H1 (cell line): ENCODE results near the gene DDX4. TPM values are rescaled to one million over a fixed set of nuclear protein-coding genes. Genes with fewer than 3 reads are reported as not detected.

ENCODE experiments used
- CTCF ChIA-PET: fragments of 300-600 bp; sonication (Branson Sonifier 250); formaldehyde crosslinking; loops from one replicate; lab custom pipeline; 2021; ENCODE audit not compliant: partially characterized antibody; lab: Charles Lee
- POLR2A ChIA-PET: fragments of 300-600 bp; sonication (Branson Sonifier 250); formaldehyde crosslinking; loops from one replicate; lab custom pipeline; 2021; ENCODE audit warnings: inconsistent platforms; ENCODE audit not compliant: partially characterized antibody; lab: Charles Lee
- DNase-seq, 2 experiments: peaks; one replicate each; pipeline versions ENCODE4 v3.0.0 to v3.0.0-alpha.2; 2010 to 2022; ENCODE audit warnings: low spot score in 2 of 2, low read depth in 1 of 2, mixed read lengths in 1 of 2
- FAIRE-seq: peaks from 2 replicates; lab custom pipeline; 2011; peaks lifted over from hg19 to GRCh38; lab: Jason Lieb, UNC
- H2AFZ ChIP-seq: 2 replicates; pipeline ENCODE4 v1.8.1; 2012; ENCODE audit warnings: low read length, inconsistent platforms
- H2AK5ac ChIP-seq: 2 replicates; pipeline ENCODE4 v1.6.1; 2013; ENCODE audit warnings: low read depth, low read length
- H2BK120ac ChIP-seq: replicated peaks from 2 replicates; pipeline ENCODE3; 2013; ENCODE audit warnings: low read depth, low read length, inconsistent platforms
- H2BK12ac ChIP-seq: 2 replicates; pipeline ENCODE4 v1.6.1; 2013; ENCODE audit warnings: low read depth, low read length
- H2BK15ac ChIP-seq: 2 replicates; pipeline ENCODE4 v1.6.1; 2013; ENCODE audit warnings: low read length
- H2BK20ac ChIP-seq: 2 replicates; pipeline ENCODE4 v1.6.1; 2013; ENCODE audit warnings: low read length
- H2BK5ac ChIP-seq: 2 replicates; pipeline ENCODE4 v1.6.1; 2013; ENCODE audit warnings: low read depth, low read length
- H3K14ac ChIP-seq: 2 replicates; pipeline ENCODE4 v1.6.1; 2013; ENCODE audit warnings: inconsistent platforms; ENCODE audit not compliant: insufficient read length
- H3K18ac ChIP-seq: 2 replicates; pipeline ENCODE4 v1.6.1; 2013; ENCODE audit warnings: low read length; ENCODE audit errors: extremely low read depth
- H3K23ac ChIP-seq: 2 replicates; pipeline ENCODE4 v1.6.1; 2013; ENCODE audit warnings: inconsistent platforms; ENCODE audit not compliant: insufficient read length
- H3K23me2 ChIP-seq: 2 replicates; pipeline ENCODE4 v1.6.1; 2013; ENCODE audit warnings: low read depth, low read length
- H3K27ac ChIP-seq: 2 replicates; pipeline ENCODE4 v1.6.1; 2011; ENCODE audit warnings: low read depth, low read length, inconsistent platforms
- H3K27me3 ChIP-seq, 4 experiments: replicated peaks in 1 of 4; 1 replicate in 1 of 4; 2 replicates in 3 of 4; pipeline versions ENCODE4 v1.6.1 to v1.8.1; 2011 to 2013; ENCODE audit warnings: low read length in 3 of 4, mild to moderate bottlenecking in 3 of 4, inconsistent platforms in 2 of 4, mixed read lengths in 2 of 4, moderate library complexity in 1 of 4; ENCODE audit not compliant: control insufficient read depth in 3 of 4, insufficient read depth in 3 of 4; ENCODE audit errors: extremely low read depth in 1 of 4
- H3K36me3 ChIP-seq, 4 experiments: 2 replicates each; pipeline versions ENCODE4 v1.6.1 to v1.8.1; 2011 to 2013; ENCODE audit warnings: mild to moderate bottlenecking in 4 of 4, low read length in 3 of 4, moderate library complexity in 2 of 4, control low read depth in 1 of 4, inconsistent platforms in 1 of 4; ENCODE audit not compliant: insufficient read depth in 4 of 4, control insufficient read depth in 2 of 4
- H3K4ac ChIP-seq: replicated peaks from 2 replicates; pipeline ENCODE3; 2013; ENCODE audit warnings: low read length, low read depth, mixed read lengths, inconsistent platforms; ENCODE audit not compliant: insufficient read length
- H3K4me1 ChIP-seq, 4 experiments: replicated peaks in 1 of 4; 1 replicate in 1 of 4; 2 replicates in 3 of 4; pipeline versions ENCODE4 v1.6.1 to v1.8.1; 2011 to 2013; ENCODE audit warnings: low read length in 3 of 4, inconsistent platforms in 2 of 4, mixed read lengths in 1 of 4; ENCODE audit not compliant: insufficient read depth in 4 of 4, control insufficient read depth in 3 of 4
- H3K4me2 ChIP-seq, 2 experiments: 2 replicates each; pipeline versions ENCODE4 v1.6.1 to v1.8.1; 2011 to 2013; ENCODE audit warnings: low read depth in 2 of 2, low read length in 2 of 2, control low read depth in 1 of 2, inconsistent platforms in 1 of 2, mild to moderate bottlenecking in 1 of 2; ENCODE audit not compliant: insufficient read depth in 1 of 2
- H3K4me3 ChIP-seq, 4 experiments: fragments of 200-600, 300-600 bp in 1 of 4; sonication (generic), shearing (Covaris generic), sonication (Bioruptor Twin) in 1 of 4; 2 replicates each; pipeline versions ENCODE4 v1.5.1 to v1.8.1; 2011 to 2016; ENCODE audit warnings: low read length in 4 of 4, low read depth in 3 of 4, control low read depth in 2 of 4, inconsistent platforms in 2 of 4, mild to moderate bottlenecking in 2 of 4, mixed read lengths in 1 of 4, moderate library complexity in 1 of 4; ENCODE audit not compliant: insufficient read depth in 2 of 4; ENCODE audit errors: extremely low read depth in 1 of 4
- H3K56ac ChIP-seq: replicated peaks from 2 replicates; pipeline ENCODE3; 2013; ENCODE audit warnings: low read depth, mild to moderate bottlenecking, mixed read lengths, low read length, inconsistent platforms; ENCODE audit not compliant: insufficient read length
- H3K79me1 ChIP-seq: 2 replicates; pipeline ENCODE4 v1.6.1; 2013; ENCODE audit warnings: low read depth, low read length, control low read depth
- H3K79me2 ChIP-seq, 2 experiments: 2 replicates each; pipeline versions ENCODE4 v1.6.1 to v1.8.1; 2012 to 2013; ENCODE audit warnings: low read length in 2 of 2, mild to moderate bottlenecking in 2 of 2, inconsistent platforms in 1 of 2; ENCODE audit not compliant: insufficient read depth in 2 of 2, control insufficient read depth in 1 of 2
- H3K9ac ChIP-seq, 4 experiments: replicated peaks in 1 of 4; 1 replicate in 1 of 4; 2 replicates in 3 of 4; pipeline versions ENCODE4 v1.6.1 to v1.8.1; 2011 to 2013; ENCODE audit warnings: low read depth in 3 of 4, low read length in 3 of 4, control low read depth in 2 of 4, mild to moderate bottlenecking in 2 of 4, moderate library complexity in 2 of 4, inconsistent platforms in 1 of 4; ENCODE audit errors: extremely low read depth in 1 of 4
- H3K9me3 ChIP-seq, 2 experiments: 2 replicates each; pipeline versions ENCODE4 v1.6.1 to v1.8.1; 2012 to 2013; ENCODE audit warnings: mild to moderate bottlenecking in 2 of 2, moderate library complexity in 2 of 2, control low read depth in 1 of 2, inconsistent platforms in 1 of 2, low read depth in 1 of 2, low read length in 1 of 2, mixed read lengths in 1 of 2; ENCODE audit not compliant: insufficient read depth in 2 of 2
- H4K20me1 ChIP-seq, 2 experiments: replicated peaks in 1 of 2; 2 replicates each; pipeline versions ENCODE3 to v1.8.1; 2011 to 2013; ENCODE audit warnings: inconsistent platforms in 2 of 2, low read length in 2 of 2, mild to moderate bottlenecking in 1 of 2; ENCODE audit not compliant: insufficient read depth in 2 of 2, control insufficient read depth in 1 of 2
- H4K5ac ChIP-seq: 2 replicates; pipeline ENCODE4 v1.6.1; 2013; ENCODE audit warnings: low read length, low read depth, mixed read lengths, inconsistent platforms; ENCODE audit not compliant: insufficient read length
- H4K8ac ChIP-seq: 2 replicates; pipeline ENCODE4 v1.8.0; 2013; ENCODE audit warnings: mild to moderate bottlenecking, moderate library complexity, low read length, inconsistent platforms; ENCODE audit not compliant: insufficient read depth; ENCODE audit errors: extremely low read depth
- H4K91ac ChIP-seq: replicated peaks from 2 replicates; pipeline ENCODE3; 2013; ENCODE audit warnings: low read length, mixed read lengths, inconsistent platforms; ENCODE audit not compliant: insufficient read length
- ASH2L ChIP-seq: fragments of 200-600, 300-600 bp; sonication (generic); IDR thresholded peaks from one replicate; pipeline ENCODE4 v1.7.1; 2017; ENCODE audit warnings: low read length
- CBX5 ChIP-seq: fragments of 300-800, 300-1000 bp; sonication (generic); IDR thresholded peaks from 2 replicates; pipeline ENCODE4 v1.7.1; 2016; ENCODE audit warnings: antibody characterized with exemption, low read length, low read depth
- E2F6 ChIP-seq: IDR thresholded peaks from 2 replicates; pipeline ENCODE4 v1.6.1; 2012; ENCODE audit warnings: inconsistent platforms
- EGR1 ChIP-seq: IDR thresholded peaks from 2 replicates; pipeline ENCODE4 v1.6.1; 2011; ENCODE audit warnings: low read depth, low read length, borderline replicate concordance
- MAFK ChIP-seq: IDR thresholded peaks from 2 replicates; pipeline ENCODE4 v1.6.1; 2012; ENCODE audit warnings: low read depth, mild to moderate bottlenecking, improper control_type of control experiment, low read length
- PHF8 ChIP-seq: fragments of 200-600 bp; sonication (generic); conservative IDR thresholded peaks from 2 replicates; pipeline ENCODE4 v1.7.1; 2012; ENCODE audit warnings: low read depth, mild to moderate bottlenecking, inconsistent platforms, low read length, moderate library complexity
- POLR2A ChIP-seq, 2 experiments: IDR thresholded peaks; 1 replicate in 1 of 2; 2 replicates in 1 of 2; pipeline ENCODE4 v1.6.1; 2011; ENCODE audit warnings: low read depth in 2 of 2, low read length in 2 of 2, mild to moderate bottlenecking in 2 of 2; ENCODE audit errors: control extremely low read depth in 1 of 2
- RAD21 ChIP-seq, 2 experiments: IDR thresholded peaks in 1 of 2; conservative IDR thresholded peaks in 1 of 2; 2 replicates each; pipeline ENCODE4 v1.6.1; 2011; ENCODE audit warnings: low read depth in 2 of 2, low read length in 2 of 2, improper control_type of control experiment in 1 of 2, inconsistent platforms in 1 of 2, mild to moderate bottlenecking in 1 of 2, moderate library complexity in 1 of 2
- RFX5 ChIP-seq: IDR thresholded peaks from 2 replicates; pipeline ENCODE4 v1.6.1; 2011; ENCODE audit warnings: low read depth, low read length, improper control_type of control experiment, borderline replicate concordance
- RNF2 ChIP-seq: fragments of 200-900, 300-1000 bp; sonication (generic); IDR thresholded peaks from 2 replicates; pipeline ENCODE4 v1.7.1; 2016; ENCODE audit warnings: borderline replicate concordance, low read depth, mild to moderate bottlenecking, antibody characterized with exemption, low read length; ENCODE audit not compliant: poor library complexity, severe bottlenecking; ENCODE audit errors: missing control alignments
- SIN3A ChIP-seq, 2 experiments: IDR thresholded peaks in 1 of 2; conservative IDR thresholded peaks in 1 of 2; 2 replicates each; pipeline ENCODE4 v1.6.1; 2011 to 2012; ENCODE audit warnings: low read length in 2 of 2, improper control_type of control experiment in 1 of 2, low read depth in 1 of 2, mild to moderate bottlenecking in 1 of 2
- TAF1 ChIP-seq: IDR thresholded peaks from 2 replicates; pipeline ENCODE4 v1.6.1; 2011; ENCODE audit warnings: mild to moderate bottlenecking, low read depth, low read length
- TEAD4 ChIP-seq: IDR thresholded peaks from 2 replicates; pipeline ENCODE4 v1.6.1; 2012; ENCODE audit warnings: low read depth, low read length, inconsistent platforms, mixed read lengths
- WGBS, 2 experiments: shearing (Covaris generic) in 1 of 2; methylation state at CpG; one replicate each; pipeline versions ENCODE4 v1.1.6 to v1.1.7; 2013 to 2015; ENCODE audit warnings: low lambda C conversion rate in 2 of 2, mixed read lengths in 2 of 2, inconsistent platforms in 1 of 2, low coverage in 1 of 2, missing lambda C conversion rate in 1 of 2; ENCODE audit not compliant: insufficient replicate concordance in 2 of 2, insufficient coverage in 1 of 2, insufficient read length in 1 of 2; ENCODE audit errors: extremely low coverage in 1 of 2, missing lambda C conversion rate in 1 of 2; 5-methylcytosine and 5-hydroxymethylcytosine counted together
- polyA plus RNA-seq, 7 experiments: library from polyadenylated mRNA; depleted of rRNA in 3 of 7; stranded (reverse) in 5 of 7; unstranded in 2 of 7; fragments of >200 nt in 5 of 7; fragments of 200-250 nt in 2 of 7; gene quantifications; 1 replicate in 5 of 7; 2 replicates in 1 of 7; 4 replicates in 1 of 7; pipeline versions ENCODE4 v1.2.1 to v1.2.3, GENCODE V29; 2011 to 2013; ENCODE audit warnings: missing spikeins in 2 of 7, mixed read lengths in 2 of 7
- total RNA-seq: library from RNA; stranded (reverse); fragmentation: NEBNext Ultra II Directional; extraction: Animal tissue kit (Norgen Biotek cat#: 25700); gene quantifications from 2 replicates; pipeline ENCODE4 v1.2.1, GENCODE V29; 2021

The DDX4 gene
- total and polyA plus RNA-seq, 2 of the 8 experiments (the other 6 are each of a cell fraction or from before 2014, with no cell fraction given), result 0.15 TPM; not detected in 1

GRCh38 chr5:55692509-55692908 is 45.4 kb upstream of the DDX4 start:
- H3K4me3 ChIP-seq, result no peak overlapping the region
- H3K27ac ChIP-seq, result no peak overlapping the region
- POLR2A ChIA-PET, result interaction anchor here (0.5 to 1.3 kb wide), 5 partner anchors 9 to 300 kb away, joined by 3 to 4 read pairs (median 3); no protein-coding TSS in a partner anchor
- no peak overlapping the region for H3K18ac ChIP-seq
- H3K23me2 ChIP-seq, result no peaks in the 10 kb centered on the region; the same call in 1 of the 2 replicates
- no peak overlapping the region for H2BK12ac ChIP-seq
- H4K20me1 ChIP-seq, result no peaks in the 10 kb centered on the region
- 83% methylated on average over 1 of the region's 1 CpG; no CpG with 5 or more reads in 1 of the 2 experiments for WGBS, 2 experiments
- H3K4me2 ChIP-seq, result no peak overlapping the region
- no peak for DNase-seq
- H2AK5ac ChIP-seq, result no peak overlapping the region
- H2BK120ac ChIP-seq, result no peak overlapping the region
- peaks cover 3 to 5% of the 10 kb centered on the region in 2 experiments; a peak in 2 of 4 replicates for H3K9me3 ChIP-seq
- H4K5ac ChIP-seq, result no peak overlapping the region
- H3K79me2 ChIP-seq, result no peaks in the 10 kb centered on the region
- peaks cover 0 to 7% (median 6%) of the 10 kb centered on the region in 4 experiments; a peak in 5 of 7 replicates for H3K4me1 ChIP-seq
- no peak overlapping the region for H4K8ac ChIP-seq
- no peak overlapping the region for H3K23ac ChIP-seq
- H3K14ac ChIP-seq, result no peak overlapping the region
- FAIRE-seq, result no peak
- no peak overlapping the region for H3K56ac ChIP-seq
- CTCF ChIA-PET, result interaction anchor here (0.6 to 2.1 kb wide), 39 partner anchors 8 to 516 kb away, joined by 3 to 21 read pairs (median 4); no protein-coding TSS in a partner anchor
- H2BK15ac ChIP-seq, result no peak overlapping the region
- peak overlapping the region in 1 of 4 experiments; percentile 34; a peak in 1 of 7 replicates for H3K9ac ChIP-seq
- H2BK5ac ChIP-seq, result no peak overlapping the region
- H2AFZ ChIP-seq, result no peak overlapping the region
- no peak overlapping the region for H3K4ac ChIP-seq
- H3K36me3 ChIP-seq, result peaks cover 0 to 6% (median 3%) of the 10 kb centered on the region in 4 experiments; a peak in 4 of 8 replicates
- no peak overlapping the region for H4K91ac ChIP-seq
- no peaks in the 10 kb centered on the region for H3K79me1 ChIP-seq
- no peaks in the 10 kb centered on the region for H3K27me3 ChIP-seq
- H2BK20ac ChIP-seq, result no peak overlapping the region
- TF ChIP-seq ASH2L (no peak), RFX5 (no peak), POLR2A (IDR thresholded peaks at IDR 0.05; ENCODE audit: control extremely low read depth in 1 of 2, low read depth in 2 of 2, low read length in 2 of 2) (no peak), TEAD4 (no peak), RNF2 (no peak), CBX5 (no peak), E2F6 (no peak), SIN3A (conservative IDR thresholded peaks at IDR 0.05 in 1 of 2, IDR thresholded peaks at IDR 0.05 in 1 of 2; ENCODE audit: low read depth in 1 of 2, low read length in 2 of 2) (no peak), MAFK (no peak), EGR1 (no peak), PHF8 (no peak), TAF1 (no peak), RAD21 (IDR thresholded peaks at IDR 0.05 in 1 of 2, conservative IDR thresholded peaks at IDR 0.05 in 1 of 2; ENCODE audit: low read depth in 2 of 2, low read length in 2 of 2) (no peak)
